H1 (cell line): Measurements from ENCODE around the gene SLC37A2. TPM values are rescaled to one million over a fixed set of nuclear protein-coding genes. Genes with fewer than 3 reads are reported as not detected.

ENCODE experiments used
- CTCF ChIA-PET: fragments of 300-600 bp; sonication (Branson Sonifier 250); formaldehyde crosslinking; loops from one replicate; lab custom pipeline; 2021; ENCODE audit not compliant: partially characterized antibody; lab: Charles Lee
- POLR2A ChIA-PET: fragments of 300-600 bp; sonication (Branson Sonifier 250); formaldehyde crosslinking; loops from one replicate; lab custom pipeline; 2021; ENCODE audit warnings: inconsistent platforms; ENCODE audit not compliant: partially characterized antibody; lab: Charles Lee
- DNase-seq, 2 experiments: peaks; one replicate each; pipeline versions ENCODE4 v3.0.0 to v3.0.0-alpha.2; 2010 to 2022; ENCODE audit warnings: low spot score in 2 of 2, low read depth in 1 of 2, mixed read lengths in 1 of 2
- FAIRE-seq: peaks from 2 replicates; lab custom pipeline; 2011; peaks lifted over from hg19 to GRCh38; lab: Jason Lieb, UNC
- H2AFZ ChIP-seq: 2 replicates; pipeline ENCODE4 v1.8.1; 2012; ENCODE audit warnings: low read length, inconsistent platforms
- H2AK5ac ChIP-seq: 2 replicates; pipeline ENCODE4 v1.6.1; 2013; ENCODE audit warnings: low read depth, low read length
- H2BK120ac ChIP-seq: replicated peaks from 2 replicates; pipeline ENCODE3; 2013; ENCODE audit warnings: low read depth, low read length, inconsistent platforms
- H2BK12ac ChIP-seq: 2 replicates; pipeline ENCODE4 v1.6.1; 2013; ENCODE audit warnings: low read depth, low read length
- H2BK15ac ChIP-seq: 2 replicates; pipeline ENCODE4 v1.6.1; 2013; ENCODE audit warnings: low read length
- H2BK20ac ChIP-seq: 2 replicates; pipeline ENCODE4 v1.6.1; 2013; ENCODE audit warnings: low read length
- H2BK5ac ChIP-seq: 2 replicates; pipeline ENCODE4 v1.6.1; 2013; ENCODE audit warnings: low read depth, low read length
- H3K14ac ChIP-seq: 2 replicates; pipeline ENCODE4 v1.6.1; 2013; ENCODE audit warnings: inconsistent platforms; ENCODE audit not compliant: insufficient read length
- H3K18ac ChIP-seq: 2 replicates; pipeline ENCODE4 v1.6.1; 2013; ENCODE audit warnings: low read length; ENCODE audit errors: extremely low read depth
- H3K23ac ChIP-seq: 2 replicates; pipeline ENCODE4 v1.6.1; 2013; ENCODE audit warnings: inconsistent platforms; ENCODE audit not compliant: insufficient read length
- H3K23me2 ChIP-seq: 2 replicates; pipeline ENCODE4 v1.6.1; 2013; ENCODE audit warnings: low read depth, low read length
- H3K27ac ChIP-seq: 2 replicates; pipeline ENCODE4 v1.6.1; 2011; ENCODE audit warnings: low read depth, low read length, inconsistent platforms
- H3K27me3 ChIP-seq, 4 experiments: replicated peaks in 1 of 4; 1 replicate in 1 of 4; 2 replicates in 3 of 4; pipeline versions ENCODE4 v1.6.1 to v1.8.1; 2011 to 2013; ENCODE audit warnings: low read length in 3 of 4, mild to moderate bottlenecking in 3 of 4, inconsistent platforms in 2 of 4, mixed read lengths in 2 of 4, moderate library complexity in 1 of 4; ENCODE audit not compliant: control insufficient read depth in 3 of 4, insufficient read depth in 3 of 4; ENCODE audit errors: extremely low read depth in 1 of 4
- H3K36me3 ChIP-seq, 4 experiments: 2 replicates each; pipeline versions ENCODE4 v1.6.1 to v1.8.1; 2011 to 2013; ENCODE audit warnings: mild to moderate bottlenecking in 4 of 4, low read length in 3 of 4, moderate library complexity in 2 of 4, control low read depth in 1 of 4, inconsistent platforms in 1 of 4; ENCODE audit not compliant: insufficient read depth in 4 of 4, control insufficient read depth in 2 of 4
- H3K4ac ChIP-seq: replicated peaks from 2 replicates; pipeline ENCODE3; 2013; ENCODE audit warnings: low read length, low read depth, mixed read lengths, inconsistent platforms; ENCODE audit not compliant: insufficient read length
- H3K4me1 ChIP-seq, 4 experiments: replicated peaks in 1 of 4; 1 replicate in 1 of 4; 2 replicates in 3 of 4; pipeline versions ENCODE4 v1.6.1 to v1.8.1; 2011 to 2013; ENCODE audit warnings: low read length in 3 of 4, inconsistent platforms in 2 of 4, mixed read lengths in 1 of 4; ENCODE audit not compliant: insufficient read depth in 4 of 4, control insufficient read depth in 3 of 4
- H3K4me2 ChIP-seq, 2 experiments: 2 replicates each; pipeline versions ENCODE4 v1.6.1 to v1.8.1; 2011 to 2013; ENCODE audit warnings: low read depth in 2 of 2, low read length in 2 of 2, control low read depth in 1 of 2, inconsistent platforms in 1 of 2, mild to moderate bottlenecking in 1 of 2; ENCODE audit not compliant: insufficient read depth in 1 of 2
- H3K4me3 ChIP-seq, 4 experiments: fragments of 200-600, 300-600 bp in 1 of 4; sonication (generic), shearing (Covaris generic), sonication (Bioruptor Twin) in 1 of 4; 2 replicates each; pipeline versions ENCODE4 v1.5.1 to v1.8.1; 2011 to 2016; ENCODE audit warnings: low read length in 4 of 4, low read depth in 3 of 4, control low read depth in 2 of 4, inconsistent platforms in 2 of 4, mild to moderate bottlenecking in 2 of 4, mixed read lengths in 1 of 4, moderate library complexity in 1 of 4; ENCODE audit not compliant: insufficient read depth in 2 of 4; ENCODE audit errors: extremely low read depth in 1 of 4
- H3K56ac ChIP-seq: replicated peaks from 2 replicates; pipeline ENCODE3; 2013; ENCODE audit warnings: low read depth, mild to moderate bottlenecking, mixed read lengths, low read length, inconsistent platforms; ENCODE audit not compliant: insufficient read length
- H3K79me1 ChIP-seq: 2 replicates; pipeline ENCODE4 v1.6.1; 2013; ENCODE audit warnings: low read depth, low read length, control low read depth
- H3K79me2 ChIP-seq, 2 experiments: 2 replicates each; pipeline versions ENCODE4 v1.6.1 to v1.8.1; 2012 to 2013; ENCODE audit warnings: low read length in 2 of 2, mild to moderate bottlenecking in 2 of 2, inconsistent platforms in 1 of 2; ENCODE audit not compliant: insufficient read depth in 2 of 2, control insufficient read depth in 1 of 2
- H3K9ac ChIP-seq, 4 experiments: replicated peaks in 1 of 4; 1 replicate in 1 of 4; 2 replicates in 3 of 4; pipeline versions ENCODE4 v1.6.1 to v1.8.1; 2011 to 2013; ENCODE audit warnings: low read depth in 3 of 4, low read length in 3 of 4, control low read depth in 2 of 4, mild to moderate bottlenecking in 2 of 4, moderate library complexity in 2 of 4, inconsistent platforms in 1 of 4; ENCODE audit errors: extremely low read depth in 1 of 4
- H3K9me3 ChIP-seq, 2 experiments: 2 replicates each; pipeline versions ENCODE4 v1.6.1 to v1.8.1; 2012 to 2013; ENCODE audit warnings: mild to moderate bottlenecking in 2 of 2, moderate library complexity in 2 of 2, control low read depth in 1 of 2, inconsistent platforms in 1 of 2, low read depth in 1 of 2, low read length in 1 of 2, mixed read lengths in 1 of 2; ENCODE audit not compliant: insufficient read depth in 2 of 2
- H4K20me1 ChIP-seq, 2 experiments: replicated peaks in 1 of 2; 2 replicates each; pipeline versions ENCODE3 to v1.8.1; 2011 to 2013; ENCODE audit warnings: inconsistent platforms in 2 of 2, low read length in 2 of 2, mild to moderate bottlenecking in 1 of 2; ENCODE audit not compliant: insufficient read depth in 2 of 2, control insufficient read depth in 1 of 2
- H4K5ac ChIP-seq: 2 replicates; pipeline ENCODE4 v1.6.1; 2013; ENCODE audit warnings: low read length, low read depth, mixed read lengths, inconsistent platforms; ENCODE audit not compliant: insufficient read length
- H4K8ac ChIP-seq: 2 replicates; pipeline ENCODE4 v1.8.0; 2013; ENCODE audit warnings: mild to moderate bottlenecking, moderate library complexity, low read length, inconsistent platforms; ENCODE audit not compliant: insufficient read depth; ENCODE audit errors: extremely low read depth
- H4K91ac ChIP-seq: replicated peaks from 2 replicates; pipeline ENCODE3; 2013; ENCODE audit warnings: low read length, mixed read lengths, inconsistent platforms; ENCODE audit not compliant: insufficient read length
- CTBP2 ChIP-seq: IDR thresholded peaks from 2 replicates; pipeline ENCODE4 v1.7.0; 2011; ENCODE audit warnings: borderline replicate concordance, mild to moderate bottlenecking, moderate library complexity, mixed read lengths, low read length; ENCODE audit not compliant: insufficient read depth, insufficient read length
- CTCF ChIP-seq, 3 experiments: IDR thresholded peaks; 1 replicate in 2 of 3; 2 replicates in 1 of 3; pipeline versions ENCODE4 v1.5.1 to v1.6.1; 2011; ENCODE audit warnings: low read length in 3 of 3, mild to moderate bottlenecking in 3 of 3, inconsistent platforms in 2 of 3, low read depth in 1 of 3, moderate library complexity in 1 of 3; ENCODE audit not compliant: insufficient read depth in 1 of 3; ENCODE audit errors: control extremely low read depth in 1 of 3
- EZH2 ChIP-seq: fragments of 200-600 bp; sonication (generic); IDR thresholded peaks from 2 replicates; pipeline ENCODE4 v1.7.1; 2012; ENCODE audit warnings: low read depth, mild to moderate bottlenecking, moderate library complexity, low read length, inconsistent platforms; ENCODE audit not compliant: severe bottlenecking
- HDAC6 ChIP-seq: IDR thresholded peaks from one replicate; pipeline ENCODE4 v1.7.1; 2012; ENCODE audit warnings: low read depth, mild to moderate bottlenecking, inconsistent platforms, low read length, moderate library complexity
- MAX ChIP-seq: IDR thresholded peaks from 2 replicates; pipeline ENCODE4 v1.6.1; 2012; ENCODE audit warnings: inconsistent platforms
- POU5F1 ChIP-seq: IDR thresholded peaks from 2 replicates; pipeline ENCODE4 v1.6.1; 2011; ENCODE audit warnings: low read depth, mild to moderate bottlenecking, low read length, moderate library complexity
- SUZ12 ChIP-seq: fragments of 200-600 bp; sonication (generic); IDR thresholded peaks from 2 replicates; pipeline ENCODE4 v1.6.1; 2012; ENCODE audit warnings: mild to moderate bottlenecking, inconsistent platforms, low read length, moderate library complexity, mixed read lengths
- TAF1 ChIP-seq: IDR thresholded peaks from 2 replicates; pipeline ENCODE4 v1.6.1; 2011; ENCODE audit warnings: mild to moderate bottlenecking, low read depth, low read length
- TAF7 ChIP-seq: optimal IDR thresholded peaks from 2 replicates; pipeline ENCODE3; 2011; ENCODE audit warnings: low read depth, mild to moderate bottlenecking, inconsistent platforms, low read length, moderate library complexity, borderline replicate concordance
- YY1 ChIP-seq: IDR thresholded peaks from 2 replicates; pipeline ENCODE4 v1.6.1; 2011; ENCODE audit warnings: low read depth, mild to moderate bottlenecking, low read length
- ZNF274 ChIP-seq: IDR thresholded peaks from 2 replicates; pipeline ENCODE4 v1.7.0; 2012; ENCODE audit warnings: low read length, borderline replicate concordance; ENCODE audit errors: extremely low read depth
- WGBS, 2 experiments: shearing (Covaris generic) in 1 of 2; methylation state at CpG; one replicate each; pipeline versions ENCODE4 v1.1.6 to v1.1.7; 2013 to 2015; ENCODE audit warnings: low lambda C conversion rate in 2 of 2, mixed read lengths in 2 of 2, inconsistent platforms in 1 of 2, low coverage in 1 of 2, missing lambda C conversion rate in 1 of 2; ENCODE audit not compliant: insufficient replicate concordance in 2 of 2, insufficient coverage in 1 of 2, insufficient read length in 1 of 2; ENCODE audit errors: extremely low coverage in 1 of 2, missing lambda C conversion rate in 1 of 2; 5-methylcytosine and 5-hydroxymethylcytosine counted together
- polyA plus RNA-seq, 7 experiments: library from polyadenylated mRNA; depleted of rRNA in 3 of 7; stranded (reverse) in 5 of 7; unstranded in 2 of 7; fragments of >200 nt in 5 of 7; fragments of 200-250 nt in 2 of 7; gene quantifications; 1 replicate in 5 of 7; 2 replicates in 1 of 7; 4 replicates in 1 of 7; pipeline versions ENCODE4 v1.2.1 to v1.2.3, GENCODE V29; 2011 to 2013; ENCODE audit warnings: missing spikeins in 2 of 7, mixed read lengths in 2 of 7
- total RNA-seq: library from RNA; stranded (reverse); fragmentation: NEBNext Ultra II Directional; extraction: Animal tissue kit (Norgen Biotek cat#: 25700); gene quantifications from 2 replicates; pipeline ENCODE4 v1.2.1, GENCODE V29; 2021

SLC37A2 gene
- total and polyA plus RNA-seq, 2 of the 8 experiments (the other 6 are each of a cell fraction or from before 2014, with no cell fraction given), result 1.3 to 1.9 TPM

GRCh38 chr11:125069008-125069407 lies 5.9 kb downstream of the SLC37A2 start:
- H3K14ac ChIP-seq, result no peak overlapping the region
- FAIRE-seq (no peak), DNase-seq (no peak)
- POLR2A ChIA-PET, result no interaction called here
- H3K4me1 ChIP-seq, result peaks cover 0 to 2% (median 0%) of the 10 kb centered on the region in 4 experiments; a peak in 2 of 7 replicates
- no peak overlapping the region for H3K27ac ChIP-seq
- peaks cover 0 to 7% (median 4%) of the 10 kb centered on the region in 4 experiments; a peak in 5 of 7 replicates for H3K27me3 ChIP-seq
- no peaks in the 10 kb centered on the region for H3K79me1 ChIP-seq
- H4K91ac ChIP-seq, result no peak overlapping the region
- CTCF ChIA-PET, result interaction anchor here (1.0 to 29.4 kb wide), 3 partner anchors 20 to 285 kb away, joined by 3 to 486 read pairs (median 217); no protein-coding TSS in a partner anchor
- no peak overlapping the region for H2BK12ac ChIP-seq
- no peak overlapping the region for H3K4ac ChIP-seq
- H2BK20ac ChIP-seq, result no peak overlapping the region
- no peak overlapping the region for H2BK5ac ChIP-seq
- no peak overlapping the region for H3K4me2 ChIP-seq
- 90% methylated on average over 4 of the region's 4 CpGs; no CpG with 5 or more reads in 1 of the 2 experiments for WGBS, 2 experiments
- no peak overlapping the region for H2BK120ac ChIP-seq
- no peak overlapping the region for H2AFZ ChIP-seq
- no peaks in the 10 kb centered on the region for H3K36me3 ChIP-seq
- no peak overlapping the region for H2BK15ac ChIP-seq
- no peaks in the 10 kb centered on the region for H3K79me2 ChIP-seq
- H3K23ac ChIP-seq, result no peak overlapping the region
- no peaks in the 10 kb centered on the region for H4K20me1 ChIP-seq
- H3K4me3 ChIP-seq, result no peak overlapping the region
- H2AK5ac ChIP-seq, result no peak overlapping the region
- no peak overlapping the region for H3K9ac ChIP-seq
- no peaks in the 10 kb centered on the region for H3K9me3 ChIP-seq
- no peak overlapping the region for H3K18ac ChIP-seq
- H4K8ac ChIP-seq, result no peak overlapping the region
- H4K5ac ChIP-seq, result no peak overlapping the region
- H3K23me2 ChIP-seq, result no peaks in the 10 kb centered on the region
- no peak overlapping the region for H3K56ac ChIP-seq
- no peak for TF ChIP-seq CTCF (IDR thresholded peaks at IDR 0.05; ENCODE audit: control extremely low read depth in 1 of 3, insufficient read depth in 1 of 3, low read depth in 1 of 3, low read length in 3 of 3)
- TF ChIP-seq MAX, result no peak
- TF ChIP-seq TAF1, result no peak
- TF ChIP-seq HDAC6, result no peak
- TF ChIP-seq EZH2, result no peak
- no peak for TF ChIP-seq YY1
- no peak for TF ChIP-seq POU5F1
- TF ChIP-seq CTBP2, result no peak
- no peak for TF ChIP-seq SUZ12
- no peak for TF ChIP-seq TAF7
- no peak for TF ChIP-seq ZNF274
